CD14-positive monocyte (primary cell): ENCODE results near the gene EZH2. TPM values are rescaled to one million over a fixed set of nuclear protein-coding genes. Genes with fewer than 3 reads are reported as not detected.

ENCODE experiments used
- DNase-seq, 3 donors: peaks; one replicate each; pipeline ENCODE4 v3.0.0-alpha.2; 2011 to 2022
- H2AFZ ChIP-seq: 2 replicates; pipeline ENCODE4 v1.6.0; 2012; ENCODE audit warnings: mild to moderate bottlenecking, low read depth, low read length, inconsistent platforms; ENCODE audit not compliant: insufficient read depth, poor library complexity, severe bottlenecking
- H3K27ac ChIP-seq, 2 donors: 1 replicate in 1 of 2; 2 replicates in 1 of 2; pipeline ENCODE4 v1.5.1; 2012 to 2013; ENCODE audit warnings: low read length in 2 of 2, control low read depth in 1 of 2, inconsistent platforms in 1 of 2, low read depth in 1 of 2, mild to moderate bottlenecking in 1 of 2
- H3K27me3 ChIP-seq, 2 donors: one replicate each; pipeline versions ENCODE4 v1.6.0 to v1.6.1; 2011 to 2013; ENCODE audit warnings: low read length in 2 of 2; ENCODE audit not compliant: control insufficient read depth in 2 of 2, insufficient read depth in 2 of 2
- H3K36me3 ChIP-seq, 2 donors: replicated peaks in 1 of 2; 1 replicate in 1 of 2; 2 replicates in 1 of 2; pipeline versions ENCODE4 v1.5.1 to v1.6.1; 2012 to 2013; ENCODE audit warnings: low read length in 2 of 2, control low read depth in 1 of 2, inconsistent platforms in 1 of 2, mild to moderate bottlenecking in 1 of 2; ENCODE audit not compliant: insufficient read depth in 2 of 2, control insufficient read depth in 1 of 2
- H3K4me1 ChIP-seq, 2 donors: 1 replicate in 1 of 2; 2 replicates in 1 of 2; pipeline versions ENCODE4 v1.5.1 to v1.6.1; 2012 to 2013; ENCODE audit warnings: low read length in 2 of 2, control low read depth in 1 of 2, inconsistent platforms in 1 of 2, mild to moderate bottlenecking in 1 of 2, moderate library complexity in 1 of 2; ENCODE audit not compliant: insufficient read depth in 2 of 2, control insufficient read depth in 1 of 2
- H3K4me2 ChIP-seq: replicated peaks from 2 replicates; pipeline ENCODE3; 2012; ENCODE audit warnings: low read length, moderate library complexity, mild to moderate bottlenecking; ENCODE audit not compliant: poor library complexity, severe bottlenecking; ENCODE audit errors: extremely low read depth
- H3K4me3 ChIP-seq, 3 experiments: fragments of 200-600 bp in 1 of 3; sonication (generic) in 1 of 3; replicated peaks in 1 of 3; 1 replicate in 2 of 3; 2 replicates in 1 of 3; pipeline ENCODE4 v1.5.1; 2011 to 2013; ENCODE audit warnings: low read length in 3 of 3, mild to moderate bottlenecking in 3 of 3, control low read depth in 2 of 3, low read depth in 2 of 3, inconsistent platforms in 1 of 3, moderate library complexity in 1 of 3
- H3K79me2 ChIP-seq: 2 replicates; pipeline ENCODE4 v1.6.0; 2012; ENCODE audit warnings: mild to moderate bottlenecking, control low read depth, inconsistent platforms, low read length, moderate library complexity; ENCODE audit not compliant: insufficient read depth
- H3K9ac ChIP-seq: 2 replicates; pipeline ENCODE4 v1.6.0; 2017; ENCODE audit warnings: low read length, mild to moderate bottlenecking; ENCODE audit not compliant: insufficient read depth, poor library complexity, severe bottlenecking
- H3K9me3 ChIP-seq, 2 donors: replicated peaks in 1 of 2; 1 replicate in 1 of 2; 2 replicates in 1 of 2; pipeline versions ENCODE4 v1.5.1 to v1.6.1; 2012 to 2013; ENCODE audit warnings: low read length in 2 of 2, control low read depth in 1 of 2; ENCODE audit not compliant: control insufficient read depth in 1 of 2, insufficient read depth in 1 of 2
- H4K20me1 ChIP-seq: 2 replicates; pipeline ENCODE4 v1.6.0; 2012; ENCODE audit warnings: mild to moderate bottlenecking, low read length, control low read depth, moderate library complexity; ENCODE audit not compliant: insufficient read depth
- H3K27ac Mint-ChIP-seq, 7 donors: one replicate each; pipeline ENCODE4 v1.8.0; 2020; ENCODE audit warnings: mild to moderate bottlenecking in 7 of 7, mixed read lengths in 7 of 7, moderate library complexity in 6 of 7, inconsistent platforms in 2 of 7
- H3K27me3 Mint-ChIP-seq, 3 donors: one replicate each; pipeline ENCODE4 v1.8.0; 2021 to 2022; ENCODE audit warnings: low read depth in 3 of 3, mild to moderate bottlenecking in 3 of 3, mixed read lengths in 3 of 3, moderate library complexity in 3 of 3, inconsistent platforms in 1 of 3
- H3K36me3 Mint-ChIP-seq, 2 donors: one replicate each; pipeline ENCODE4 v1.8.0; 2020; ENCODE audit warnings: mixed read lengths in 2 of 2, inconsistent platforms in 1 of 2, mild to moderate bottlenecking in 1 of 2
- H3K4me1 Mint-ChIP-seq: one replicate; pipeline ENCODE4 v1.8.0; 2020; ENCODE audit warnings: mild to moderate bottlenecking, mixed read lengths
- H3K4me3 Mint-ChIP-seq, 2 donors: one replicate each; pipeline ENCODE4 v1.8.0; 2020; ENCODE audit warnings: mild to moderate bottlenecking in 2 of 2, mixed read lengths in 2 of 2, moderate library complexity in 1 of 2
- H3K9me3 Mint-ChIP-seq, 7 donors: one replicate each; pipeline ENCODE4 v1.8.0; 2020 to 2022; ENCODE audit warnings: mixed read lengths in 7 of 7, mild to moderate bottlenecking in 6 of 7, moderate library complexity in 6 of 7, inconsistent platforms in 2 of 7
- WGBS: methylation state at CpG from one replicate; pipeline ENCODE4 v1.1.5; 2013; ENCODE audit warnings: missing lambda C conversion rate; ENCODE audit not compliant: insufficient coverage; 5-methylcytosine and 5-hydroxymethylcytosine counted together
- intact Hi-C, 2 donors: fragments of 100-400 bp; cut with micrococcal nuclease; formaldehyde crosslinking; loops; one replicate each; pipeline versions ENCODE4 v1.15.0 to v1.15.1; 2023
- polyA plus RNA-seq, 3 donors: library from polyadenylated mRNA; depleted of rRNA in 1 of 3; unstranded in 2 of 3; stranded (reverse) in 1 of 3; fragments of 300-500 nt in 2 of 3; fragments of >200 nt in 1 of 3; fragmentation: Illumina TruSeq in 2 of 3; gene quantifications; 1 replicate in 2 of 3; 2 replicates in 1 of 3; pipeline ENCODE4 v1.2.3, GENCODE V29; 2012 to 2021
- TF ChIP-seq, protein P1 (sequence below): fragments of 200-600 bp; IDR thresholded peaks from one replicate; pipeline ENCODE4 v1.8.0; 2022; ENCODE audit warnings: antibody characterized with exemption, mild to moderate bottlenecking

Gene EZH2
- polyA plus RNA-seq, 3 donors: 1.3 to 6.1 (median 1.6) TPM

DNA sequence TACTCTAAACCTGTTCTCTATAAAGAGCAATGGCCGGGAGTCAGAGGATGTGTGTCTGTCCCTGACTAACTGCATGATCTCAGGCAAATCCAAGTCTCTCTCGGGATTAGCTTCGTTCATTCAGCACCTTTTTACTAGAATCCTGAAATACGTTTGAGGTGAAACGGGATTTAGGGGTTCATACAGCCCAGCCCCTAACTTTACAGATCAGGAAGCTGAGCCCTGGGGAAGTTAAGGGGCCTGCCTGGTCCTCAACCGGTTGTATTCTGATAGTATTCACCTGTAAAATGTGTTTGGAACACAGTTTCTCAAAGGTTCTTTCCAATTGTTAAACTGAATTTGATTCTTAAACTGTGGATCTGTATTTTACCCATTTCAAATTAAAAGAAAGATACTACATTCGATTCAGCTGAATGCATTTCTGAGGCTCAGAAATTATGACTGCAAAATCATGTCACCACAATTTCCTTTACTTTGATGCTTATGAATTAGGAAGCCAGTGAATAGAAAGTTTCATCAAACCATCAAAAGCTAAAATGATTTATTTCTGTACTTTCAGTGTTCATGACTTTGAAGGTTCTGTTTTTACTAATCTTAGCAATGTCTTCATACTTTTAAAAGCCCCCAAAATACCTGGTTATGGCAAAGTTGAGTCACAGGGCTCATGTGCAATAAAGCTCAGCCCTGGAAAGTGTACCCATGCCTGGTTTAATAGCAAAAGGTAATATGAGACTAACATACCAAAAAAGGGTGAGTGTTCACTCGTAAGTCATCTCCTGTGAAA, 28.9 kb upstream of the EZH2 start:
- Mint-ChIP-seq H3K9me3 (no peaks in the 10 kb centered on the region), H3K4me3 (no peak overlapping the region), H3K27me3 (peaks cover 2 to 9% (median 8%) of the 10 kb centered on the region in 3 donors), H3K36me3 (no peaks in the 10 kb centered on the region), H3K4me1 (no peaks in the 10 kb centered on the region), H3K27ac (no peak overlapping the region)
- intact Hi-C loops: no loop called here
- no peaks in the 10 kb centered on the region for H3K27me3 ChIP-seq
- H3K79me2 ChIP-seq: no peaks in the 10 kb centered on the region
- H3K4me1 ChIP-seq: no peaks in the 10 kb centered on the region
- H4K20me1 ChIP-seq: no peaks in the 10 kb centered on the region
- WGBS: 80% methylated on average over 1 of the region's 8 CpGs
- H3K9me3 ChIP-seq: no peaks in the 10 kb centered on the region
- no peak overlapping the region for H3K9ac ChIP-seq
- H3K4me3 ChIP-seq: no peak overlapping the region
- no peak overlapping the region for H2AFZ ChIP-seq
- no peak overlapping the region for H3K27ac ChIP-seq
- TF ChIP-seq, protein P1, sequence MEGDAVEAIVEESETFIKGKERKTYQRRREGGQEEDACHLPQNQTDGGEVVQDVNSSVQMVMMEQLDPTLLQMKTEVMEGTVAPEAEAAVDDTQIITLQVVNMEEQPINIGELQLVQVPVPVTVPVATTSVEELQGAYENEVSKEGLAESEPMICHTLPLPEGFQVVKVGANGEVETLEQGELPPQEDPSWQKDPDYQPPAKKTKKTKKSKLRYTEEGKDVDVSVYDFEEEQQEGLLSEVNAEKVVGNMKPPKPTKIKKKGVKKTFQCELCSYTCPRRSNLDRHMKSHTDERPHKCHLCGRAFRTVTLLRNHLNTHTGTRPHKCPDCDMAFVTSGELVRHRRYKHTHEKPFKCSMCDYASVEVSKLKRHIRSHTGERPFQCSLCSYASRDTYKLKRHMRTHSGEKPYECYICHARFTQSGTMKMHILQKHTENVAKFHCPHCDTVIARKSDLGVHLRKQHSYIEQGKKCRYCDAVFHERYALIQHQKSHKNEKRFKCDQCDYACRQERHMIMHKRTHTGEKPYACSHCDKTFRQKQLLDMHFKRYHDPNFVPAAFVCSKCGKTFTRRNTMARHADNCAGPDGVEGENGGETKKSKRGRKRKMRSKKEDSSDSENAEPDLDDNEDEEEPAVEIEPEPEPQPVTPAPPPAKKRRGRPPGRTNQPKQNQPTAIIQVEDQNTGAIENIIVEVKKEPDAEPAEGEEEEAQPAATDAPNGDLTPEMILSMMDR: no peak
- H3K36me3 ChIP-seq: no peaks in the 10 kb centered on the region
- no peak for DNase-seq
- H3K4me2 ChIP-seq: no peak overlapping the region

DNA sequence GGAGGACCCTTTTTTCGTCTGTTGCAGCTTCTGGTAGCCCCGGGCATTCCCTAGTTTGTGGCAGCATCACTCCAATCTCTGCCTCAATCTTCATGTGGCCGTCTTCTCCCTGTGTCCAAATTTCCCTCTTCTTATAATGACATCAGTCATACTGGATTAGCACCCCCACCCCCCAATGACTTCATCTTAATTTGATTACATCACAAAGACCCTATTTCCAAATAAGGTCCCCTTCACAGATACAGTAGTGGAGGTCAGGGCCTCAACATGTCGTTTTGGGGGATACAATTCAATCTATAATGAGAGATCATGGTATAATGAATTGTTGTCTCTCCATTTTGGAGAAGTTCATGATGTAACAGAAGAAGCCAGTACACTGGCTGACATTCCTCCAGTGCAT, 28.1 kb upstream of the EZH2 start:
- no peak overlapping the region for H3K4me3 ChIP-seq
- Mint-ChIP-seq H3K27ac (no peak overlapping the region), H3K4me3 (no peak overlapping the region), H3K36me3 (no peaks in the 10 kb centered on the region), H3K27me3 (peaks cover 2 to 9% (median 8%) of the 10 kb centered on the region in 3 donors), H3K4me1 (no peaks in the 10 kb centered on the region), H3K9me3 (no peaks in the 10 kb centered on the region)
- no peaks in the 10 kb centered on the region for H3K79me2 ChIP-seq
- H3K9ac ChIP-seq: no peak overlapping the region
- no peak overlapping the region for H3K27ac ChIP-seq
- no peak overlapping the region for H3K4me2 ChIP-seq
- intact Hi-C loops: no loop called here
- H4K20me1 ChIP-seq: no peaks in the 10 kb centered on the region
- no peaks in the 10 kb centered on the region for H3K4me1 ChIP-seq
- 92% methylated on average over 3 of the region's 4 CpGs for WGBS
- H3K27me3 ChIP-seq: no peaks in the 10 kb centered on the region
- no peaks in the 10 kb centered on the region for H3K9me3 ChIP-seq
- no peak overlapping the region for H2AFZ ChIP-seq
- DNase-seq: no peak
- TF ChIP-seq, protein P1: no peak
- no peaks in the 10 kb centered on the region for H3K36me3 ChIP-seq
